HepG2 (cell line): ENCODE measurements around the gene LIFR. TPM values are rescaled to one million over a fixed set of nuclear protein-coding genes. Genes with fewer than 3 reads are reported as not detected.

Experiments
- CENPX ChIP-seq: sonication (generic); formaldehyde crosslinking; IDR thresholded peaks from 2 replicates; pipeline ENCODE4 v1.9.0; 2021; ENCODE audit warnings: mild to moderate bottlenecking, missing genetic modification reagents, moderate library complexity
- CHCHD3 ChIP-seq: sonication (generic); formaldehyde crosslinking; IDR thresholded peaks from 2 replicates; pipeline ENCODE4 v1.8.0; 2022; ENCODE audit warnings: mild to moderate bottlenecking, missing genetic modification reagents, moderate library complexity
- HNRNPL ChIP-seq: fragments of 200-400 bp; formaldehyde crosslinking; IDR thresholded peaks from 2 replicates; pipeline ENCODE4 v1.6.1; 2017; ENCODE audit warnings: mild to moderate bottlenecking, low read depth, low read length
- IKZF4 ChIP-seq: sonication (generic); formaldehyde crosslinking; IDR thresholded peaks from 2 replicates; pipeline ENCODE4 v1.5.1; 2020; ENCODE audit warnings: borderline replicate concordance, mild to moderate bottlenecking, low read depth, missing genetic modification reagents; ENCODE audit errors: not compliant biosample characterization
- KLF16 ChIP-seq, 2 experiments: sonication (generic) in 1 of 2; formaldehyde crosslinking in 1 of 2; IDR thresholded peaks; 2 replicates each; pipeline versions ENCODE4 v1.6.1 to v1.8.0; 2016 to 2023; ENCODE audit warnings: missing genetic modification reagents in 2 of 2, missing compliant biosample characterization in 1 of 2
- MEIS2 ChIP-seq: sonication (generic); formaldehyde crosslinking; IDR thresholded peaks from 2 replicates; pipeline ENCODE4 v1.9.0; 2021; ENCODE audit warnings: mild to moderate bottlenecking, missing genetic modification reagents
- MTA1 ChIP-seq: sonication (generic); formaldehyde crosslinking; IDR thresholded peaks from 2 replicates; pipeline ENCODE4 v1.4.0; 2020; ENCODE audit warnings: missing genetic modification reagents, mild to moderate bottlenecking, borderline replicate concordance
- NAIF1 ChIP-seq: sonication (generic); formaldehyde crosslinking; IDR thresholded peaks from 2 replicates; pipeline ENCODE4 v1.5.0; 2020; ENCODE audit warnings: mild to moderate bottlenecking, missing genetic modification reagents, borderline replicate concordance
- NCOA2 ChIP-seq: sonication (generic); formaldehyde crosslinking; IDR thresholded peaks from 2 replicates; pipeline ENCODE4 v1.8.0; 2022; ENCODE audit warnings: inconsistent platforms
- PHF20 ChIP-seq: sonication (generic); formaldehyde crosslinking; IDR thresholded peaks from 2 replicates; pipeline ENCODE4 v1.5.0; 2020; ENCODE audit warnings: mild to moderate bottlenecking, missing genetic modification reagents
- PLRG1 ChIP-seq: fragments of 450-650 bp; conservative IDR thresholded peaks from 2 replicates; pipeline ENCODE4 v1.6.1; 2016
- POLR2AphosphoS5 ChIP-seq: IDR thresholded peaks from 2 replicates; pipeline ENCODE4 v1.6.1; 2012; ENCODE audit warnings: low read depth, low read length
- RFX3 ChIP-seq: IDR thresholded peaks from 2 replicates; pipeline ENCODE4 v1.6.1; 2016; ENCODE audit warnings: missing biosample characterization, missing genetic modification reagents
- SCMH1 ChIP-seq: sonication (generic); formaldehyde crosslinking; IDR thresholded peaks from 2 replicates; pipeline ENCODE4 v1.9.0; 2021; ENCODE audit warnings: missing genetic modification reagents, mild to moderate bottlenecking, borderline replicate concordance
- SIN3A ChIP-seq: IDR thresholded peaks from 2 replicates; pipeline ENCODE4 v1.6.1; 2011; ENCODE audit warnings: low read depth, mild to moderate bottlenecking, control low read depth, low read length, borderline replicate concordance
- SMAD3 ChIP-seq: sonication (generic); formaldehyde crosslinking; IDR thresholded peaks from 2 replicates; pipeline ENCODE4 v1.4.0; 2020; ENCODE audit warnings: missing genetic modification reagents
- SMARCC2 ChIP-seq: fragments of 450-650 bp; IDR thresholded peaks from 2 replicates; pipeline ENCODE4 v1.6.1; 2017; ENCODE audit warnings: antibody characterized with exemption, mild to moderate bottlenecking
- SPEN ChIP-seq: sonication (generic); formaldehyde crosslinking; IDR thresholded peaks from 2 replicates; pipeline ENCODE4 v1.5.1; 2020; ENCODE audit warnings: low read depth, mild to moderate bottlenecking, missing genetic modification reagents
- SYNCRIP ChIP-seq: fragments of 200-400 bp; formaldehyde crosslinking; IDR thresholded peaks from 2 replicates; pipeline ENCODE4 v1.6.1; 2018; ENCODE audit warnings: mild to moderate bottlenecking, low read depth, low read length; ENCODE audit not compliant: insufficient read depth
- TSC22D2 ChIP-seq: sonication (generic); formaldehyde crosslinking; IDR thresholded peaks from 2 replicates; pipeline ENCODE4 v1.5.1; 2020; ENCODE audit warnings: missing genetic modification reagents, mild to moderate bottlenecking, borderline replicate concordance
- U2AF2 ChIP-seq: fragments of 200-400 bp; formaldehyde crosslinking; IDR thresholded peaks from 2 replicates; pipeline ENCODE4 v1.6.1; 2017; ENCODE audit warnings: low read depth, mild to moderate bottlenecking, low read length
- YY1 ChIP-seq: IDR thresholded peaks from 2 replicates; pipeline ENCODE4 v1.6.1; 2011; ENCODE audit warnings: low read length, low read depth, moderate library complexity, mild to moderate bottlenecking; ENCODE audit not compliant: insufficient read depth, insufficient replicate concordance
- ZMYM4 ChIP-seq: sonication (generic); formaldehyde crosslinking; IDR thresholded peaks from 2 replicates; pipeline ENCODE4 v1.8.1; 2023; ENCODE audit warnings: mild to moderate bottlenecking, missing genetic modification reagents
- ZNF180 ChIP-seq: sonication (generic); formaldehyde crosslinking; IDR thresholded peaks from 2 replicates; pipeline ENCODE4 v1.4.0; 2020; ENCODE audit warnings: low read depth, missing genetic modification reagents, borderline replicate concordance
- ZNF235 ChIP-seq: sonication (generic); formaldehyde crosslinking; IDR thresholded peaks from 2 replicates; pipeline ENCODE4 v1.8.1; 2023; ENCODE audit warnings: mild to moderate bottlenecking, missing genetic modification reagents, borderline replicate concordance
- ZNF329 ChIP-seq: sonication (generic); formaldehyde crosslinking; IDR thresholded peaks from 2 replicates; pipeline ENCODE4 v1.9.0; 2021; ENCODE audit warnings: low read depth, mild to moderate bottlenecking, missing genetic modification reagents
- ZNF350 ChIP-seq: sonication (generic); formaldehyde crosslinking; IDR thresholded peaks from 2 replicates; pipeline ENCODE4 v1.4.0; 2020; ENCODE audit warnings: mild to moderate bottlenecking, low read depth, missing genetic modification reagents, borderline replicate concordance
- ZNF460 ChIP-seq: sonication (generic); formaldehyde crosslinking; IDR thresholded peaks from 2 replicates; pipeline ENCODE4 v1.5.1; 2020; ENCODE audit warnings: missing genetic modification reagents, mild to moderate bottlenecking, borderline replicate concordance
- polyA plus RNA-seq, 8 experiments: library from polyadenylated mRNA; depleted of rRNA in 3 of 8; stranded (reverse) in 7 of 8; unstranded in 1 of 8; fragments of >200 nt; fragmentation: Illumina TruSeq in 4 of 8; extraction: Trizol in 4 of 8; gene quantifications; 2 replicates each; pipeline versions ENCODE4 v1.2.1 to v1.2.3, GENCODE V29; 2011 to 2016; ENCODE audit warnings: low read depth in 4 of 8, missing spikeins in 1 of 8, mixed read lengths in 1 of 8; ENCODE audit not compliant: insufficient read depth in 1 of 8
- total RNA-seq, 5 experiments: library from RNA; depleted of rRNA; stranded (reverse); fragments of >200 nt; fragmentation: Illumina TruSeq; extraction: Trizol; gene quantifications; 2 replicates each; pipeline ENCODE4 v1.2.3, GENCODE V29; 2016; ENCODE audit warnings: low read depth in 1 of 5
- TF ChIP-seq, protein P1 (sequence below): IDR thresholded peaks from 2 replicates; pipeline ENCODE4 v1.6.1; 2012; ENCODE audit warnings: inconsistent platforms
- TF ChIP-seq, protein P2 (sequence below): sonication (generic); formaldehyde crosslinking; IDR thresholded peaks from 2 replicates; pipeline ENCODE4 v1.8.0; 2022; ENCODE audit warnings: missing genetic modification reagents, mild to moderate bottlenecking, borderline replicate concordance
- TF ChIP-seq, protein P3 (sequence below): sonication (generic); formaldehyde crosslinking; IDR thresholded peaks from 2 replicates; pipeline ENCODE4 v1.4.0; 2020; ENCODE audit warnings: mild to moderate bottlenecking, missing genetic modification reagents

The LIFR gene
- total and polyA plus RNA-seq, 2 of the 13 experiments (the other 11 are each of a cell fraction or from before 2014, with no cell fraction given), result 6.3 to 25.2 TPM

DNA sequence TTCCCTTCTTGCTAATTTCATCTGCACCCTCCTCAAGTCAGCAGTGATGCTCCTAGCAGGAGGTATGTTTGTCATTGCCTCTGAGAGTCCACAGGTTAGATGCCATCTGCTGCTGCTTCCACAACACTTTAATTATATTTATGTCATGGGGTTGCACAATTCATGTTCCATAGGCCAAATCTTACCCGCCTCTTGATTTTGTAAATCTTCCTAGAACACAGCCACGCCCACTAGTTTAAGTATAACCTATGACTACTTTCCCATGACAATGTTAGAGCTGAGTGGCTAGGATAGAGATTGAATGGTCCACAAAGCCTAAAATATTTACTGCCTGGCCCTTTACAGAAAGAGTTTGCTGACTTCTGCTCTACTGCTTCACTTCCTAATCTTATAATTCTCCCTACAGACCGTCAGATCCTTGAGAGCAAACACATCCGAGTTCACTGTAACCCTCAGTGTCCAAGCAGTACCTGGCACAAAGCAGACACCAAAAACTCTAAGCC lies 21.1 kb downstream of the LIFR start (continued):
- TF ChIP-seq, protein P1, sequence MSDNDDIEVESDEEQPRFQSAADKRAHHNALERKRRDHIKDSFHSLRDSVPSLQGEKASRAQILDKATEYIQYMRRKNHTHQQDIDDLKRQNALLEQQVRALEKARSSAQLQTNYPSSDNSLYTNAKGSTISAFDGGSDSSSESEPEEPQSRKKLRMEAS, result no peak
- no peak for TF ChIP-seq TSC22D2 (CRISPR knock-in tag)
- TF ChIP-seq PLRG1, result no peak
- TF ChIP-seq ZNF460, result no peak
- TF ChIP-seq SPEN (CRISPR knock-in tag), result no peak
- TF ChIP-seq ZNF235 (CRISPR knock-in tag), result no peak
- 0 out of 2 replicates have a peak, but pooled peaks have one; percentile 20 for TF ChIP-seq SMAD3
- 0 out of 2 replicates have a peak, but pooled peaks have one; percentile 60 for TF ChIP-seq NAIF1
- no peak for TF ChIP-seq ZNF350 (CRISPR knock-in tag)
- no peak for TF ChIP-seq MEIS2
- no peak for TF ChIP-seq CENPX (CRISPR knock-in tag)
- TF ChIP-seq ZNF180 (CRISPR knock-in tag), result no peak
- no peak for TF ChIP-seq SMARCC2
- TF ChIP-seq SYNCRIP, result no peak
- TF ChIP-seq KLF16 (CRISPR knock-in tag; IDR thresholded peaks at IDR 0.05), result no peak
- no peak for TF ChIP-seq PHF20
- TF ChIP-seq MTA1 (CRISPR knock-in tag), result no peak
- peak; percentile 48; the same call in 1 of the 2 replicates for TF ChIP-seq ZMYM4 (CRISPR knock-in tag)
- no peak for TF ChIP-seq CHCHD3
- no peak for TF ChIP-seq HNRNPL
- no peak for TF ChIP-seq YY1
- peak; percentile 44; the same call in 1 of the 2 replicates for TF ChIP-seq POLR2AphosphoS5
- TF ChIP-seq, protein P2, sequence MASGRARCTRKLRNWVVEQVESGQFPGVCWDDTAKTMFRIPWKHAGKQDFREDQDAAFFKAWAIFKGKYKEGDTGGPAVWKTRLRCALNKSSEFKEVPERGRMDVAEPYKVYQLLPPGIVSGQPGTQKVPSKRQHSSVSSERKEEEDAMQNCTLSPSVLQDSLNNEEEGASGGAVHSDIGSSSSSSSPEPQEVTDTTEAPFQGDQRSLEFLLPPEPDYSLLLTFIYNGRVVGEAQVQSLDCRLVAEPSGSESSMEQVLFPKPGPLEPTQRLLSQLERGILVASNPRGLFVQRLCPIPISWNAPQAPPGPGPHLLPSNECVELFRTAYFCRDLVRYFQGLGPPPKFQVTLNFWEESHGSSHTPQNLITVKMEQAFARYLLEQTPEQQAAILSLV (CRISPR knock-in tag), result no peak
- no peak for TF ChIP-seq ZNF329 (CRISPR knock-in tag)
- TF ChIP-seq SIN3A, result no peak
- no peak for TF ChIP-seq RFX3 (CRISPR knock-in tag)
- TF ChIP-seq SCMH1, result no peak
- TF ChIP-seq, protein P3, sequence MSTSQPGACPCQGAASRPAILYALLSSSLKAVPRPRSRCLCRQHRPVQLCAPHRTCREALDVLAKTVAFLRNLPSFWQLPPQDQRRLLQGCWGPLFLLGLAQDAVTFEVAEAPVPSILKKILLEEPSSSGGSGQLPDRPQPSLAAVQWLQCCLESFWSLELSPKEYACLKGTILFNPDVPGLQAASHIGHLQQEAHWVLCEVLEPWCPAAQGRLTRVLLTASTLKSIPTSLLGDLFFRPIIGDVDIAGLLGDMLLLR (CRISPR knock-in tag), result no peak
- no peak for TF ChIP-seq NCOA2 (CRISPR knock-in tag)
- no peak for TF ChIP-seq IKZF4 (CRISPR knock-in tag)
- no peak for TF ChIP-seq U2AF2
